GM20000 (cell line): ENCODE data around the gene GPC4.

Experiments
- DNase-seq: peaks from one replicate; pipeline ENCODE4 v3.0.0; 2012; ENCODE audit warnings: low spot score
- TF ChIP-seq, protein P1 (sequence below): IDR thresholded peaks from 2 replicates; pipeline ENCODE4 v1.5.1; 2012; ENCODE audit warnings: mild to moderate bottlenecking, control low read depth; ENCODE audit errors: extremely low read depth, missing control alignments

Gene GPC4

GRCh38 chrX:133440797-133441163 is 25.5 kb upstream of the GPC4 start:
- DNase-seq: no peak
- TF ChIP-seq, protein P1, sequence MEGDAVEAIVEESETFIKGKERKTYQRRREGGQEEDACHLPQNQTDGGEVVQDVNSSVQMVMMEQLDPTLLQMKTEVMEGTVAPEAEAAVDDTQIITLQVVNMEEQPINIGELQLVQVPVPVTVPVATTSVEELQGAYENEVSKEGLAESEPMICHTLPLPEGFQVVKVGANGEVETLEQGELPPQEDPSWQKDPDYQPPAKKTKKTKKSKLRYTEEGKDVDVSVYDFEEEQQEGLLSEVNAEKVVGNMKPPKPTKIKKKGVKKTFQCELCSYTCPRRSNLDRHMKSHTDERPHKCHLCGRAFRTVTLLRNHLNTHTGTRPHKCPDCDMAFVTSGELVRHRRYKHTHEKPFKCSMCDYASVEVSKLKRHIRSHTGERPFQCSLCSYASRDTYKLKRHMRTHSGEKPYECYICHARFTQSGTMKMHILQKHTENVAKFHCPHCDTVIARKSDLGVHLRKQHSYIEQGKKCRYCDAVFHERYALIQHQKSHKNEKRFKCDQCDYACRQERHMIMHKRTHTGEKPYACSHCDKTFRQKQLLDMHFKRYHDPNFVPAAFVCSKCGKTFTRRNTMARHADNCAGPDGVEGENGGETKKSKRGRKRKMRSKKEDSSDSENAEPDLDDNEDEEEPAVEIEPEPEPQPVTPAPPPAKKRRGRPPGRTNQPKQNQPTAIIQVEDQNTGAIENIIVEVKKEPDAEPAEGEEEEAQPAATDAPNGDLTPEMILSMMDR: no peak

DNA sequence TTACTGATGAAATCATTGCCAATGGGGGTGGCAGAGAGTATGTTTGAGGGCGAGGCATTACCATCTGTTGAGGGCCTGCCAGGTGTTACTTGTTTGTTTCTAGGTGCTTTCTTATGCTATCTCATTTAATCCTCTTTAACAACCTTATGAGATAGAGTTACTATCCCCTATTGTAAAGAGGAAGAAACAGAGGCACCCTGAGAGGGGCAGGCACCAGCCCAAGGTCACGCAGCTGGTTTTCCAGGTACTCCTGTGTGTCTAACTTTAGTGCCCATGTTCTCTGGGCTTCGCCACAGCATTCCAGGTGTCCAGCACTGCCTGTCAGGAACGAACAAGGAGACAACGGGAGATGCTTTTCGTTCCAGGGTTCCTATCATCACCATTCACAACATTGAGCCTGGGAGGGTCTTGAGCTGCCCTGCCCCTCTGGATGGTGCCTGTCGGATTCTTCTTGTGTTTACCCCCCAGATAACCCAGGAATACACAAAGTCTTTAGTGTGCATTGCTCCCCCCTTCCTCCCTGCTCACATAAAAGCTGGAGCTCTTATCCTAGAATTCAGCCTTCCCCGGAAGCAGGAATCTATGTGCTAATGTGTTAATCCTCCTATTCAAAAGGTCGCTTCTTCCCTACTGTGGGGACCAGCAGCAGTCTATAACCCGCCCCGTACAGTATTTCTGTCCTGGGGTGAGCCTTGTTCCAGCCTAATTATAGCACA is 24.9 kb upstream of the GPC4 start:
- TF ChIP-seq, protein P1: no peak
- DNase-seq: no peak

DNA sequence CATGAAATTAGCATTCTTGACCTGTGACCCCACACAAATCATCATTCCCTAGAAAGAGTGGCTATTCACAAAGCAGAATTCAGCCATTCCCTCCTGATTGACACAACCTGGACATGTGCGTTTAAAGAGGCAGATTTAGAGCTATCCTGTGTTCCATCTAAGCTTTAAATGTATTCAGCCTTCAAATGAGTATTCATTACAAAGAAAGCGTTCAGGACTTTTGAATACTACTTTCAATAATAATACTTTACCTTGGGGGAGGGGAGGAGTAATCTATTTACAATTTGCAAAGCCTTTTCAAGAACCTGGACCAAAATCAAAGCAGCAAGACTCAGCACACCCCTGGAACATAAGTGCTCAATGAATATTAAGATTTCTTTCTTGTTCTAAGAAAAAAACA is 22.5 kb upstream of the GPC4 start:
- TF ChIP-seq, protein P1: no peak
- no peak for DNase-seq

DNA sequence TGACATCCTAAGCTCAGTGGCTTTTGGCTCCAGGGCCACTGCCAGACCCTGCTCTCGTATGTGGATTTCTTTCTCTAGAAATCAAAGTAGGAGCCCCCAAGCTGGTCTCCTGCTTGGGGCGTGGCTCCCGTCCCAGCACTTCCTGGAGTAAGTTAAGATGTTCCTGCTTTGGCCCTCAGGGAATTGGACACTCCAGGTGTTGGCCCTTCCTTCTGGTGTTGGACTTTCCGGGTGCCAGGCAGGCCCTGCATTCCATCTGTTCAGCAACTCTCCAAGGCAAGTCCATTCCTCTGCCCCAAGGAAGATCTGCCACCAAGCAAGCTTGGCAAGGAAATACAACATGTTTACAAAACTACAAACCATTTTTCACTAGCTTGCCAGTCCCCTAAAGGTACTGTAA is 22.1 kb upstream of the GPC4 start:
- TF ChIP-seq, protein P1: no peak

DNA sequence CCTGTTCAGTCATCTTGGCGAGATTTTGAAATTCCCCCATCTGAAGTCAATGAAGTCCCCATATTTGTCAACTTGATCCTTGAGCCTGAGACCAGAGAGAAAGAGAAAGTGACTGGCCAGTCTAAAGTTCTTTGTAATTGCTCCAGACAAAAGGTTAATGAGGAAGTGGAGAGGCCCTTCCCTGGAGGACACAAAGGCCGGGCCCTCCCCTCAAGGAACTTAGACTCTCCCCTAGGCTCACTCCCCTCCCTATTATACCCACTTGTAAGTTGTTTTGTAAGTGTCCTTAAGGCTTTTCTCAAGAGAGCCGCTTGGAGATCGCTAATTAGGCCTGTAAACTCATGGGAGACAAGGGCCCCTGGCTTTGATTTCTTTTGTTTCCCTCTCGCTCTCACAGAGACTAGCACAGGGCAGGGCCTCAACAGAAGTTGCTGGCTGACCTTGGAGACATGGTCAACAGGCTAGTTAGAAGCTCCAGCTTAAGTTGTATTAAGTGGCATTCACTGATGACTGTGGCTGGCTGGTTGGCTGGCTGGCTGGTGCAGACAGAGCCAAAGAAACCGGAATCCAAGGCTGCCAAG is 20.3 kb upstream of the GPC4 start:
- TF ChIP-seq, protein P1: no peak
- no peak for DNase-seq

More for the DNA sequence above, 22.1 kb upstream of the GPC4 start:
- no peak for DNase-seq

GRCh38 chrX:133434197-133434820 is 19.0 kb upstream of the GPC4 start:
- DNase-seq: no peak
- TF ChIP-seq, protein P1: no peak

DNA sequence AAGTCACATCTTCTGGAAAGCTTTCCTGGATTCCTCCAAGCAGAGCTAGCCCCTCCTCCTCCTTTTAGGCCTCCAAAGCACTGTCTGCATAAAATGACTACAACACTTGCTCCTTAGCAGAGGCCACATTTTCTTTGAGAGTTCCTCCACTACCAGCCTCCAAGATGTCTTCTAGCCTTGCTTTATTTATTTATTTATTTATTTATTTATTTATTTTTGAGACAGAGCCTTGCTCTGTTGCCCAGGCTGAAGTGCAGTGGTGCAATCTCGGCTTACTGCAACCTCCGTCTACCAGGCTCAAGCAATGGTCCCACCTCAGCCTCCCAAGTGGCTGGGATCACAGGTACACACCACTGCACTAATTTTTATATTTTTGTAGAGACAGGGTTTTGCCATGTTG is 4.6 kb upstream of the GPC4 start:
- no peak for DNase-seq
- TF ChIP-seq, protein P1: no peak
